Endothelial cell of umbilical vein (primary cell): ENCODE measurements around the gene TTC33. TPM values are rescaled to one million over a fixed set of nuclear protein-coding genes. Genes with fewer than 3 reads are reported as not detected.

Source experiments
- BruUV-seq: library from RNA; stranded (reverse); fragments of 400-500 nt; replicated peaks from 2 replicates; lab custom pipeline; 2021; lab: Mats Ljungman, UMichigan
- CTCF ChIA-PET: fragments of 300-600, 350-600 bp; sonication (Branson Sonifier 250); formaldehyde crosslinking; loops from one replicate; lab custom pipeline; 2021; ENCODE audit warnings: antibody characterized with exemption, inconsistent platforms; lab: Charles Lee
- POLR2A ChIA-PET: fragments of 300-600, 350-600 bp; sonication (Branson Sonifier 250); formaldehyde crosslinking; loops from one replicate; lab custom pipeline; 2021; ENCODE audit warnings: antibody characterized with exemption, inconsistent platforms; lab: Charles Lee
- DNase-seq: peaks from one replicate; pipeline ENCODE4 v3.0.0-alpha.2; 2011; ENCODE audit warnings: low read depth, low spot score
- FAIRE-seq: peaks from 2 replicates; lab custom pipeline; 2011; peaks lifted over from hg19 to GRCh38; lab: Jason Lieb, UNC
- H2AFZ ChIP-seq: 2 replicates; pipeline ENCODE4 v1.6.0; 2012; ENCODE audit warnings: low read depth, low read length, control low read depth, inconsistent platforms
- H3K27ac ChIP-seq: 2 replicates; pipeline ENCODE4 v1.5.1; 2011; ENCODE audit warnings: low read depth, mild to moderate bottlenecking, control low read depth, low read length, moderate library complexity; ENCODE audit not compliant: insufficient read depth
- H3K27me3 ChIP-seq, 2 experiments: 2 replicates each; pipeline versions ENCODE4 v1.6.0 to v1.6.1; 2011; ENCODE audit warnings: low read length in 2 of 2, mixed read lengths in 1 of 2; ENCODE audit not compliant: control insufficient read depth in 2 of 2, insufficient read depth in 2 of 2
- H3K36me3 ChIP-seq, 2 experiments: 2 replicates in 1 of 2; 3 replicates in 1 of 2; pipeline ENCODE4 v1.5.1; 2011; ENCODE audit warnings: low read length in 2 of 2, mild to moderate bottlenecking in 1 of 2, moderate library complexity in 1 of 2; ENCODE audit not compliant: control insufficient read depth in 2 of 2, insufficient read depth in 2 of 2; ENCODE audit errors: extremely low read depth in 1 of 2
- H3K4me1 ChIP-seq: 3 replicates; pipeline ENCODE4 v1.5.1; 2011; ENCODE audit warnings: mild to moderate bottlenecking, low read length; ENCODE audit not compliant: control insufficient read depth, insufficient read depth; ENCODE audit errors: extremely low read depth
- H3K4me2 ChIP-seq: 2 replicates; pipeline ENCODE4 v1.6.1; 2011; ENCODE audit warnings: low read length, control low read depth, mixed read lengths; ENCODE audit not compliant: insufficient read depth
- H3K4me3 ChIP-seq, 3 experiments: fragments of 200-600 bp in 1 of 3; sonication (generic), shearing (Covaris generic) in 1 of 3; replicated peaks in 1 of 3; 2 replicates each; pipeline ENCODE4 v1.5.1; 2011 to 2016; ENCODE audit warnings: control low read depth in 3 of 3, low read length in 3 of 3, mild to moderate bottlenecking in 2 of 3, inconsistent platforms in 1 of 3, low read depth in 1 of 3, moderate library complexity in 1 of 3; ENCODE audit not compliant: insufficient read depth in 1 of 3
- H3K79me2 ChIP-seq: 2 replicates; pipeline ENCODE4 v1.6.0; 2012; ENCODE audit warnings: low read length, inconsistent platforms; ENCODE audit not compliant: control insufficient read depth, insufficient read depth
- H3K9ac ChIP-seq: replicated peaks from 2 replicates; pipeline ENCODE3; 2011; ENCODE audit warnings: low read length, control low read depth; ENCODE audit not compliant: insufficient read depth; ENCODE audit errors: extremely low read depth
- H3K9me1 ChIP-seq: replicated peaks from 3 replicates; pipeline ENCODE4 v1.6.0; 2011; ENCODE audit warnings: mild to moderate bottlenecking, low read length; ENCODE audit not compliant: control insufficient read depth, insufficient read depth; ENCODE audit errors: extremely low read depth
- H3K9me3 ChIP-seq: replicated peaks from 2 replicates; pipeline ENCODE4 v1.5.1; 2012; ENCODE audit warnings: low read length, inconsistent platforms; ENCODE audit not compliant: control insufficient read depth, insufficient read depth
- H4K20me1 ChIP-seq: replicated peaks from 2 replicates; pipeline ENCODE3; 2011; ENCODE audit warnings: mild to moderate bottlenecking, low read length; ENCODE audit not compliant: control insufficient read depth, insufficient read depth; ENCODE audit errors: extremely low read depth
- CTCF ChIP-seq, 2 donors: IDR thresholded peaks; 1 replicate in 1 of 2; 2 replicates in 1 of 2; pipeline ENCODE4 v1.5.1; 2011; ENCODE audit warnings: low read length in 2 of 2, mild to moderate bottlenecking in 2 of 2, moderate library complexity in 2 of 2, control low read depth in 1 of 2, inconsistent platforms in 1 of 2, low read depth in 1 of 2; ENCODE audit not compliant: insufficient read depth in 1 of 2; ENCODE audit errors: extremely low read depth in 1 of 2
- EZH2 ChIP-seq: IDR thresholded peaks from 2 replicates; pipeline ENCODE4 v1.6.1; 2012; ENCODE audit warnings: borderline replicate concordance, low read depth, mild to moderate bottlenecking, moderate library complexity, low read length, inconsistent platforms; ENCODE audit not compliant: severe bottlenecking
- FOS ChIP-seq: IDR thresholded peaks from 2 replicates; pipeline ENCODE4 v1.6.1; 2011; ENCODE audit warnings: mild to moderate bottlenecking, low read length, moderate library complexity, borderline replicate concordance; ENCODE audit not compliant: insufficient read depth
- GATA2 ChIP-seq: IDR thresholded peaks from 2 replicates; pipeline ENCODE4 v1.7.0; 2011; ENCODE audit warnings: low read depth, mild to moderate bottlenecking, moderate library complexity, mixed read lengths, low read length; ENCODE audit not compliant: insufficient read length, insufficient read depth
- JUN ChIP-seq: IDR thresholded peaks from 2 replicates; pipeline ENCODE4 v1.6.1; 2011; ENCODE audit warnings: borderline replicate concordance, low read depth; ENCODE audit not compliant: insufficient read length, insufficient read depth
- MAX ChIP-seq: IDR thresholded peaks from 2 replicates; pipeline ENCODE4 v1.6.1; 2011; ENCODE audit not compliant: insufficient read depth, insufficient read length
- MYC ChIP-seq: IDR thresholded peaks from one replicate; pipeline ENCODE4 v1.6.1; 2011; ENCODE audit warnings: mild to moderate bottlenecking, low read depth, low read length
- POLR2A ChIP-seq: IDR thresholded peaks from 2 replicates; pipeline ENCODE4 v1.6.1; 2012; ENCODE audit warnings: low read depth, mild to moderate bottlenecking, control low read depth, low read length
- POLR2AphosphoS5 ChIP-seq: IDR thresholded peaks from 2 replicates; pipeline ENCODE4 v1.6.1; 2012; ENCODE audit warnings: low read depth, mild to moderate bottlenecking, control low read depth, low read length, moderate library complexity; ENCODE audit not compliant: insufficient read depth
- dilution Hi-C: fragments of 300-500 bp; cut with MboI; formaldehyde crosslinking; loops from one replicate; pipeline ENCODE4 v1.15.0; 2019; ENCODE audit warnings: low sequenced_read_pairs; ENCODE audit not compliant: extremely low pct_ligation_motif_present
- intact Hi-C: fragments of 100-400 bp; cut with micrococcal nuclease; formaldehyde crosslinking; loops from one replicate; pipeline ENCODE4 v1.10.0; 2022
- polyA plus RNA-seq, 4 experiments: library from polyadenylated mRNA; depleted of rRNA in 3 of 4; stranded (reverse) in 3 of 4; unstranded in 1 of 4; fragments of >200 nt; gene quantifications; 2 replicates each; pipeline versions ENCODE4 v1.2.1 to v1.2.3, GENCODE V29; 2011 to 2012; ENCODE audit warnings: missing spikeins in 1 of 4
- total RNA-seq: library from RNA; stranded (reverse); gene quantifications from 2 replicates; pipeline ENCODE4 v1.2.3, GENCODE V29; 2021

TTC33 gene
- total and polyA plus RNA-seq, 2 donors (not counting 3 experiments of a cell fraction or from before 2014, with no cell fraction given), result 2.2 to 11.7 TPM

GRCh38 chr5:40623480-40624420 lies 132.0 kb downstream of the TTC33 start:
- no peaks in the 10 kb centered on the region for H3K27me3 ChIP-seq
- H3K27ac ChIP-seq, result no peak overlapping the region
- no peaks in the 10 kb centered on the region for H4K20me1 ChIP-seq
- ChIA-PET POLR2A (no interaction called here), CTCF (no interaction called here)
- no peaks in the 10 kb centered on the region for H3K4me1 ChIP-seq
- H3K79me2 ChIP-seq, result no peaks in the 10 kb centered on the region
- intact Hi-C loops, result no loop called here
- DNase-seq (no peak), FAIRE-seq (no peak)
- BruUV-seq, result no TSS peak
- H3K4me2 ChIP-seq, result no peak overlapping the region
- no peak overlapping the region for H3K9ac ChIP-seq
- no peak overlapping the region for H3K4me3 ChIP-seq
- no peaks in the 10 kb centered on the region for H3K9me1 ChIP-seq
- no peak overlapping the region for H2AFZ ChIP-seq
- dilution Hi-C loops, result no loop called here
- no peak for TF ChIP-seq JUN
- no peak for TF ChIP-seq POLR2A
- TF ChIP-seq EZH2, result no peak
- TF ChIP-seq MYC, result no peak
- no peak for TF ChIP-seq POLR2AphosphoS5
- TF ChIP-seq GATA2, result no peak
- no peak for TF ChIP-seq MAX
- no peak for TF ChIP-seq FOS
- no peak for TF ChIP-seq CTCF (IDR thresholded peaks at IDR 0.05; ENCODE audit: extremely low read depth in 1 of 2, insufficient read depth in 1 of 2, low read depth in 1 of 2, low read length in 2 of 2)
- H3K36me3 ChIP-seq, result no peaks in the 10 kb centered on the region
- no peaks in the 10 kb centered on the region for H3K9me3 ChIP-seq
